ENCODE data around the gene FOXE1. TPM values are rescaled to one million over a fixed set of nuclear protein-coding genes. Genes with fewer than 3 reads are reported as not detected.

The FOXE1 gene
- total RNA-seq, 2 donors from 2014 or later: not detected

- WGBS, 2 donors: 67 to 73% methylated on average over 1 of the region's 1 CpG
- no peak for TF ChIP-seq POLR2A (IDR thresholded peaks at IDR 0.05)
- TF ChIP-seq, protein P1, sequence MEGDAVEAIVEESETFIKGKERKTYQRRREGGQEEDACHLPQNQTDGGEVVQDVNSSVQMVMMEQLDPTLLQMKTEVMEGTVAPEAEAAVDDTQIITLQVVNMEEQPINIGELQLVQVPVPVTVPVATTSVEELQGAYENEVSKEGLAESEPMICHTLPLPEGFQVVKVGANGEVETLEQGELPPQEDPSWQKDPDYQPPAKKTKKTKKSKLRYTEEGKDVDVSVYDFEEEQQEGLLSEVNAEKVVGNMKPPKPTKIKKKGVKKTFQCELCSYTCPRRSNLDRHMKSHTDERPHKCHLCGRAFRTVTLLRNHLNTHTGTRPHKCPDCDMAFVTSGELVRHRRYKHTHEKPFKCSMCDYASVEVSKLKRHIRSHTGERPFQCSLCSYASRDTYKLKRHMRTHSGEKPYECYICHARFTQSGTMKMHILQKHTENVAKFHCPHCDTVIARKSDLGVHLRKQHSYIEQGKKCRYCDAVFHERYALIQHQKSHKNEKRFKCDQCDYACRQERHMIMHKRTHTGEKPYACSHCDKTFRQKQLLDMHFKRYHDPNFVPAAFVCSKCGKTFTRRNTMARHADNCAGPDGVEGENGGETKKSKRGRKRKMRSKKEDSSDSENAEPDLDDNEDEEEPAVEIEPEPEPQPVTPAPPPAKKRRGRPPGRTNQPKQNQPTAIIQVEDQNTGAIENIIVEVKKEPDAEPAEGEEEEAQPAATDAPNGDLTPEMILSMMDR (IDR thresholded peaks at IDR 0.05): no peak
- no peak overlapping the region for H3K4me3 ChIP-seq
- intact Hi-C loops (cut with DNase I): no loop called here
- H3K27me3 ChIP-seq: no peaks in the 10 kb centered on the region
- H3K27ac ChIP-seq: no peak overlapping the region
- H3K36me3 ChIP-seq (replicated peaks in 1 of 2; ENCODE audit: insufficient read depth in 1 of 2, low read depth in 2 of 2): no peaks in the 10 kb centered on the region
- H3K4me1 ChIP-seq: no peaks in the 10 kb centered on the region
- H3K9me3 ChIP-seq: no peaks in the 10 kb centered on the region
- ATAC-seq (no peak), DNase-seq (no peak)
Observed at GRCh38 chr9:97819735-97820134, 33.3 kb upstream of the FOXE1 start.

DNA sequence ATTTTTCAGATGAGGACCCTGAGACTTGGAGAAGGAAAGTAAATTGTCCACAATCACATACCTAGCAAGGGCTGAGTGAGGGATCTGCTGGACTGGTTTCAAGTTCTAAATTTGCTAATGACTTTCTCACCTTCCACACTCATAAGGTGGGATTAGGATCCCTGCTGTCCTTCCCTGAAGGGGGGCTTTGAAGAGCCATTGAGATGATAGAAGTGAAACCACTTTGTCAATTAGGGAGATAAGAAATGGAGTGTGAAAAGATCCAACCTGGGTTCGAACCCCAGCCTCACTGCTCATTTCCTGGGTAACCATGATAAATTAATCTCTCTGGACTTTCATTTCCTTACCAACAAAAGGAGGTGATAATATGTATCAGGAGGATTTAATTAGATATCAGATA, 32.7 kb upstream of the FOXE1 start:
- Histone ChIP-seq H3K27ac (no peak overlapping the region), H3K9me3 (no peaks in the 10 kb centered on the region), H3K36me3 (replicated peaks in 1 of 2; ENCODE audit: insufficient read depth in 1 of 2, low read depth in 2 of 2) (no peaks in the 10 kb centered on the region), H3K4me1 (no peaks in the 10 kb centered on the region), H3K27me3 (no peaks in the 10 kb centered on the region), H3K4me3 (no peak overlapping the region)
- intact Hi-C loops (cut with DNase I): no loop called here
- 33 to 55% methylated on average over 1 of the region's 1 CpG for WGBS, 2 donors
- no peak for ATAC-seq
- TF ChIP-seq, protein P1 (IDR thresholded peaks at IDR 0.05): no peak
- no peak for TF ChIP-seq POLR2A (IDR thresholded peaks at IDR 0.05)
- no peak for DNase-seq

- ATAC-seq: peak; percentile 42
- Histone ChIP-seq H3K4me3 (no peak overlapping the region), H3K27ac (peak overlapping the region in 2 of 4 donors; percentile 38 to 57), H3K9me3 (no peaks in the 10 kb centered on the region), H3K27me3 (no peaks in the 10 kb centered on the region), H3K4me1 (peaks cover 7% of the 10 kb centered on the region), H3K36me3 (replicated peaks in 1 of 2; ENCODE audit: insufficient read depth in 1 of 2, low read depth in 2 of 2) (no peaks in the 10 kb centered on the region)
- intact Hi-C loops (cut with DNase I): no loop called here
- DNase-seq: no peak
- no peak for TF ChIP-seq POLR2A (IDR thresholded peaks at IDR 0.05)
- TF ChIP-seq, protein P1 (IDR thresholded peaks at IDR 0.05): no peak
- WGBS, 2 donors: 41 to 47% methylated on average over 14 to 15 of the region's 15 CpGs
Observed at GRCh38 chr9:97830884-97831829, 21.9 kb upstream of the FOXE1 start.

- no peaks in the 10 kb centered on the region for H3K27me3 ChIP-seq
- no peak overlapping the region for H3K4me3 ChIP-seq
- ATAC-seq (no peak), DNase-seq (no peak)
- no peaks in the 10 kb centered on the region for H3K36me3 ChIP-seq (replicated peaks in 1 of 2; ENCODE audit: insufficient read depth in 1 of 2, low read depth in 2 of 2)
- intact Hi-C loops (cut with DNase I): no loop called here
- WGBS, 2 donors: 67 to 77% methylated on average over 10 of the region's 10 CpGs
- TF ChIP-seq, protein P1 (IDR thresholded peaks at IDR 0.05): no peak
- TF ChIP-seq POLR2A (IDR thresholded peaks at IDR 0.05): no peak
- H3K27ac ChIP-seq: no peak overlapping the region
- no peaks in the 10 kb centered on the region for H3K9me3 ChIP-seq
- peaks cover 7% of the 10 kb centered on the region for H3K4me1 ChIP-seq
Observed at GRCh38 chr9:97831843-97832636, 21.0 kb upstream of the FOXE1 start.

Measured in body of pancreas (tissue), 4 donors.